Effector memory CD4-positive, alpha-beta T cell (primary cell): ENCODE measurements around the gene ENOX1.

Experiments used
- DNase-seq, 3 donors: peaks; one replicate each; pipeline ENCODE4 v3.0.0-alpha.2; 2020
- H3K27ac ChIP-seq: 2 replicates; pipeline ENCODE4 v1.7.0; 2013; ENCODE audit warnings: mild to moderate bottlenecking, low read length, moderate library complexity; ENCODE audit not compliant: insufficient read depth, poor library complexity, severe bottlenecking
- H3K27me3 ChIP-seq: replicated peaks from 2 replicates; pipeline ENCODE4 v1.7.0; 2013; ENCODE audit warnings: mild to moderate bottlenecking, low read length; ENCODE audit not compliant: insufficient read depth, control insufficient read depth, poor library complexity, severe bottlenecking
- H3K36me3 ChIP-seq: 2 replicates; pipeline ENCODE4 v1.7.0; 2013; ENCODE audit warnings: mild to moderate bottlenecking, low read length, moderate library complexity; ENCODE audit not compliant: control insufficient read depth, insufficient read depth
- H3K4me1 ChIP-seq: 2 replicates; pipeline ENCODE4 v1.7.0; 2013; ENCODE audit warnings: low read length, mild to moderate bottlenecking; ENCODE audit not compliant: control insufficient read depth, insufficient read depth, poor library complexity, severe bottlenecking
- H3K4me3 ChIP-seq: 2 replicates; pipeline ENCODE4 v1.7.0; 2013; ENCODE audit warnings: low read length, low read depth, mild to moderate bottlenecking; ENCODE audit not compliant: insufficient read depth, poor library complexity, severe bottlenecking
- H3K9me3 ChIP-seq: 2 replicates; pipeline ENCODE4 v1.7.0; 2013; ENCODE audit warnings: mild to moderate bottlenecking, low read length, moderate library complexity; ENCODE audit not compliant: control insufficient read depth

ENOX1 gene

GRCh38 chr13:43687038-43687437 is 99.7 kb downstream of the ENOX1 start:
- no peak for DNase-seq
- no peaks in the 10 kb centered on the region for H3K36me3 ChIP-seq
- H3K27ac ChIP-seq: no peak overlapping the region

GRCh38 chr13:43686557-43686956 is 100.2 kb downstream of the ENOX1 start:
- Histone ChIP-seq H3K27me3 (no peaks in the 10 kb centered on the region), H3K9me3 (no peaks in the 10 kb centered on the region), H3K27ac (no peak overlapping the region), H3K36me3 (no peaks in the 10 kb centered on the region), H3K4me3 (no peak overlapping the region), H3K4me1 (no peaks in the 10 kb centered on the region)
- no peak for DNase-seq

More at GRCh38 chr13:43687038-43687437, 99.7 kb downstream of the ENOX1 start:
- no peak overlapping the region for H3K4me3 ChIP-seq
- no peaks in the 10 kb centered on the region for H3K9me3 ChIP-seq
- H3K27me3 ChIP-seq: no peaks in the 10 kb centered on the region
- H3K4me1 ChIP-seq: no peaks in the 10 kb centered on the region

- DNase-seq: no peak
- no peak overlapping the region for H3K27ac ChIP-seq
- no peaks in the 10 kb centered on the region for H3K36me3 ChIP-seq
- H3K27me3 ChIP-seq: no peaks in the 10 kb centered on the region
- H3K4me3 ChIP-seq: no peak overlapping the region
- no peaks in the 10 kb centered on the region for H3K9me3 ChIP-seq
- no peaks in the 10 kb centered on the region for H3K4me1 ChIP-seq
Measured at GRCh38 chr13:43684963-43685725, 101.6 kb downstream of the ENOX1 start.

GRCh38 chr13:43682701-43683100 is 104.1 kb downstream of the ENOX1 start:
- no peak overlapping the region for H3K4me3 ChIP-seq
- no peak for DNase-seq
- H3K27me3 ChIP-seq: no peaks in the 10 kb centered on the region
- H3K27ac ChIP-seq: no peak overlapping the region
- no peaks in the 10 kb centered on the region for H3K9me3 ChIP-seq
- H3K4me1 ChIP-seq: no peaks in the 10 kb centered on the region
- no peaks in the 10 kb centered on the region for H3K36me3 ChIP-seq

- Histone ChIP-seq H3K4me3 (no peak overlapping the region), H3K27ac (no peak overlapping the region), H3K9me3 (no peaks in the 10 kb centered on the region), H3K36me3 (no peaks in the 10 kb centered on the region), H3K4me1 (no peaks in the 10 kb centered on the region), H3K27me3 (no peaks in the 10 kb centered on the region)
- no peak for DNase-seq
Measured at GRCh38 chr13:43676320-43676719, 110.5 kb downstream of the ENOX1 start.

GRCh38 chr13:43675577-43675976 is 111.2 kb downstream of the ENOX1 start:
- no peak for DNase-seq
- Histone ChIP-seq H3K27me3 (no peaks in the 10 kb centered on the region), H3K4me3 (no peak overlapping the region), H3K4me1 (no peaks in the 10 kb centered on the region), H3K36me3 (no peaks in the 10 kb centered on the region), H3K27ac (no peak overlapping the region), H3K9me3 (no peaks in the 10 kb centered on the region)

GRCh38 chr13:43669964-43670363 is 116.8 kb downstream of the ENOX1 start:
- no peaks in the 10 kb centered on the region for H3K27me3 ChIP-seq
- H3K36me3 ChIP-seq: no peaks in the 10 kb centered on the region
- H3K4me1 ChIP-seq: no peaks in the 10 kb centered on the region
- no peak overlapping the region for H3K27ac ChIP-seq
- H3K9me3 ChIP-seq: no peaks in the 10 kb centered on the region
- H3K4me3 ChIP-seq: no peak overlapping the region
- no peak for DNase-seq

- H3K27ac ChIP-seq: no peak overlapping the region
- H3K4me1 ChIP-seq: no peaks in the 10 kb centered on the region
- no peaks in the 10 kb centered on the region for H3K36me3 ChIP-seq
- no peak for DNase-seq
- H3K9me3 ChIP-seq: no peaks in the 10 kb centered on the region
- H3K4me3 ChIP-seq: no peak overlapping the region
- no peaks in the 10 kb centered on the region for H3K27me3 ChIP-seq
Measured at GRCh38 chr13:43669101-43669500, 117.7 kb downstream of the ENOX1 start.

- H3K36me3 ChIP-seq: no peaks in the 10 kb centered on the region
- H3K27ac ChIP-seq: no peak overlapping the region
- H3K4me1 ChIP-seq: no peaks in the 10 kb centered on the region
- no peaks in the 10 kb centered on the region for H3K9me3 ChIP-seq
- H3K27me3 ChIP-seq: no peaks in the 10 kb centered on the region
- DNase-seq: no peak
- no peak overlapping the region for H3K4me3 ChIP-seq
Measured at GRCh38 chr13:43666403-43666802, 120.4 kb downstream of the ENOX1 start.

GRCh38 chr13:43665388-43665787 is 121.4 kb downstream of the ENOX1 start:
- DNase-seq: no peak
- Histone ChIP-seq H3K36me3 (no peaks in the 10 kb centered on the region), H3K4me3 (no peak overlapping the region), H3K27me3 (no peaks in the 10 kb centered on the region), H3K4me1 (no peaks in the 10 kb centered on the region), H3K27ac (no peak overlapping the region), H3K9me3 (no peaks in the 10 kb centered on the region)
